ENCODE results near the gene FSIP2. TPM values are rescaled to one million over a fixed set of nuclear protein-coding genes. Genes with fewer than 3 reads are reported as not detected.

FSIP2 gene
- total RNA-seq, 1 donor from 2014 or later, result 1.2 TPM

- intact Hi-C loops (cut with DNase I), result no loop called here
- H3K36me3 ChIP-seq, result no peaks in the 10 kb centered on the region
- no peak overlapping the region for H3K4me3 ChIP-seq
- H3K4me1 ChIP-seq, result no peaks in the 10 kb centered on the region
- H3K27me3 ChIP-seq, result no peaks in the 10 kb centered on the region
- no peaks in the 10 kb centered on the region for H3K9me3 ChIP-seq
- no peak for DNase-seq (ENCODE audit: extremely low spot score in 2 of 2)
- no peak for TF ChIP-seq POLR2A (IDR thresholded peaks at IDR 0.05)
- TF ChIP-seq, protein P1, sequence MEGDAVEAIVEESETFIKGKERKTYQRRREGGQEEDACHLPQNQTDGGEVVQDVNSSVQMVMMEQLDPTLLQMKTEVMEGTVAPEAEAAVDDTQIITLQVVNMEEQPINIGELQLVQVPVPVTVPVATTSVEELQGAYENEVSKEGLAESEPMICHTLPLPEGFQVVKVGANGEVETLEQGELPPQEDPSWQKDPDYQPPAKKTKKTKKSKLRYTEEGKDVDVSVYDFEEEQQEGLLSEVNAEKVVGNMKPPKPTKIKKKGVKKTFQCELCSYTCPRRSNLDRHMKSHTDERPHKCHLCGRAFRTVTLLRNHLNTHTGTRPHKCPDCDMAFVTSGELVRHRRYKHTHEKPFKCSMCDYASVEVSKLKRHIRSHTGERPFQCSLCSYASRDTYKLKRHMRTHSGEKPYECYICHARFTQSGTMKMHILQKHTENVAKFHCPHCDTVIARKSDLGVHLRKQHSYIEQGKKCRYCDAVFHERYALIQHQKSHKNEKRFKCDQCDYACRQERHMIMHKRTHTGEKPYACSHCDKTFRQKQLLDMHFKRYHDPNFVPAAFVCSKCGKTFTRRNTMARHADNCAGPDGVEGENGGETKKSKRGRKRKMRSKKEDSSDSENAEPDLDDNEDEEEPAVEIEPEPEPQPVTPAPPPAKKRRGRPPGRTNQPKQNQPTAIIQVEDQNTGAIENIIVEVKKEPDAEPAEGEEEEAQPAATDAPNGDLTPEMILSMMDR (IDR thresholded peaks at IDR 0.05), result no peak
- no peak overlapping the region for H3K27ac ChIP-seq
Measured at GRCh38 chr2:185807351-185807750, 68.7 kb downstream of the FSIP2 start.

- Histone ChIP-seq H3K27ac (no peak overlapping the region), H3K36me3 (no peaks in the 10 kb centered on the region), H3K4me1 (no peaks in the 10 kb centered on the region), H3K27me3 (no peaks in the 10 kb centered on the region), H3K4me3 (no peak overlapping the region), H3K9me3 (peaks cover 3% of the 10 kb centered on the region)
- intact Hi-C loops (cut with DNase I), result no loop called here
- TF ChIP-seq POLR2A (IDR thresholded peaks at IDR 0.05) (no peak), POLR2AphosphoS5 (IDR thresholded peaks at IDR 0.05; ENCODE audit: insufficient read depth in 1 of 2, low read depth in 1 of 2) (no peak)
- TF ChIP-seq, protein P1 (IDR thresholded peaks at IDR 0.05), result no peak
- no peak for DNase-seq (ENCODE audit: extremely low spot score in 2 of 2)
Measured at GRCh38 chr2:185811580-185811979, 73.0 kb downstream of the FSIP2 start.

DNA sequence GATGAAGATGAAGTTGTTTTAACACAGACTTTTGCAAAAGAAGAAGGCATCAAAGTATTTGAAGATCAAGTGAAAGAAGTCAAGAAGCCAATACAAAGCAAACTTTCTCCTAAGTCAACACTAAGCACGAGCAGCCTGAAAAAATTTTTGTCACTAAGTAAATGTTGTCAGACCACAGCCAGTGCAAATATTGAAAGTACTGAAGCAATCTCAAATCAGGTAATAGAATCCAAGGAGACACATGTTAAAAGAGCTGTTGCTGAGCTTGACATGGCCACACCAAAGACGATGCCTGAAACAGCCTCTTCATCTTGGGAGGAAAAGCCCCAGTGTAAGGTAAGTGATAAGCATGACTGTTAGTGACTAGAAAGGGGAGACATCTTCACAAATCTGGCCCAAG is 75.1 kb downstream of the FSIP2 start:
- Histone ChIP-seq H3K27ac (no peak overlapping the region), H3K36me3 (no peaks in the 10 kb centered on the region), H3K9me3 (peaks cover 8% of the 10 kb centered on the region), H3K4me3 (no peak overlapping the region), H3K4me1 (no peaks in the 10 kb centered on the region), H3K27me3 (no peaks in the 10 kb centered on the region)
- TF ChIP-seq, protein P1 (IDR thresholded peaks at IDR 0.05), result no peak
- TF ChIP-seq POLR2AphosphoS5 (IDR thresholded peaks at IDR 0.05; ENCODE audit: insufficient read depth in 1 of 2, low read depth in 1 of 2) (no peak), POLR2A (IDR thresholded peaks at IDR 0.05) (no peak)
- intact Hi-C loops (cut with DNase I), result no loop called here
- no peak for DNase-seq (ENCODE audit: extremely low spot score in 2 of 2)

DNA sequence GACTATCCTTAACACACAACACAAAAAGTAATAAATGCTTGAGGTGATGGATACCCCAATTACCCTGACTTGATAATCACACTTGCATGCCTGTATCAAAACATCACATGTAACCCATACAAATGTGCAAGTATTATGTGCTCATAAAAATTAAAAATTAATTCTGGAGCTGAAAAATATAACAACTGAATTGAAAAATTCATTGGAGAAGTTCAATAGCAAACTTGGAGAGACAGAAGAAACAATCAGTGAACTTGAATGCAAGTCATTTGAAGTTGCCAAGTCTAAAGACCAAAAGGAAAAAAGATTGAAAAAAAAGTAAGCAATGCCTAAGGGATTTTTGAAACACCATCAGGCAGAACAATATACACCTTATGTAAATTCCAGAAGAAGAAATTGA is 79.4 kb downstream of the FSIP2 start:
- TF ChIP-seq, protein P1 (IDR thresholded peaks at IDR 0.05), result no peak
- no peak for TF ChIP-seq POLR2AphosphoS5 (IDR thresholded peaks at IDR 0.05; ENCODE audit: insufficient read depth in 1 of 2, low read depth in 1 of 2)
- no peak for TF ChIP-seq POLR2A (IDR thresholded peaks at IDR 0.05)
- Histone ChIP-seq H3K9me3 (peaks cover 5% of the 10 kb centered on the region), H3K27me3 (no peaks in the 10 kb centered on the region), H3K4me1 (no peaks in the 10 kb centered on the region), H3K27ac (no peak overlapping the region), H3K4me3 (no peak overlapping the region), H3K36me3 (no peaks in the 10 kb centered on the region)
- intact Hi-C loops (cut with DNase I), result no loop called here
- DNase-seq (ENCODE audit: extremely low spot score in 2 of 2), result no peak

DNA sequence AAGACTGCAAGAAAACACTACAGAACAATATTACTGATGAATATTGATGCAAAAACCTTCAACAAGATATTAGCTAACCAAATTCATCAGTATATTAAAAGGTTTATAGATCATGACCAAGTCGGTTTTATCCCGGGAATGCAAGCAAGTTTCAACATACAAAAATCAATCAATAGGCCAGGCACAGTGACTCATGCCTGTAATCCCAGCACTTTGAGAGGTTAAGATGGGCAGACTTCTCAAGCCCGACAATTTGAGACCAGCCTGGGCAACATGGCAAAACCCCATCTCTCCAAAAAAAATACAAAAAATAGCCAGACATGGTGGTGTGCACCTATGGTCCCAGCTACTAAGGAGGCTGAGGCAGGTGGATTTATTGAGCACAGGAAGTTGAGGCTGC is 82.9 kb downstream of the FSIP2 start:
- peaks cover 5% of the 10 kb centered on the region for H3K9me3 ChIP-seq
- H3K4me1 ChIP-seq, result no peaks in the 10 kb centered on the region
- TF ChIP-seq POLR2AphosphoS5 (IDR thresholded peaks at IDR 0.05; ENCODE audit: insufficient read depth in 1 of 2, low read depth in 1 of 2) (no peak), POLR2A (IDR thresholded peaks at IDR 0.05) (no peak)
- TF ChIP-seq, protein P1 (IDR thresholded peaks at IDR 0.05), result no peak
- DNase-seq (ENCODE audit: extremely low spot score in 2 of 2), result no peak
- intact Hi-C loops (cut with DNase I), result no loop called here
- no peak overlapping the region for H3K4me3 ChIP-seq
- no peaks in the 10 kb centered on the region for H3K36me3 ChIP-seq
- no peak overlapping the region for H3K27ac ChIP-seq
- H3K27me3 ChIP-seq, result no peaks in the 10 kb centered on the region
